AG04449 (cell line): ENCODE data around the gene LTN1.

Experiments used
- CTCF ChIA-PET: fragments of 350-600 bp; formaldehyde crosslinking; extraction: SDS; loops from one replicate; lab custom pipeline; 2021; ENCODE audit warnings: antibody characterized with exemption; lab: Yijun Ruan, JAX
- POLR2A ChIA-PET: fragments of 400-600, 350-600 bp; formaldehyde crosslinking; extraction: SDS; loops from one replicate; lab custom pipeline; 2020; ENCODE audit warnings: antibody characterized with exemption, inconsistent platforms; lab: Yijun Ruan, JAX
- DNase-seq: peaks from one replicate; pipeline ENCODE4 v3.0.0-alpha.2; 2010; ENCODE audit warnings: low read depth, low spot score
- H3K4me3 ChIP-seq: 2 replicates; pipeline ENCODE4 v1.5.1; 2011; ENCODE audit warnings: low read depth, mild to moderate bottlenecking, control low read depth, low read length
- CTCF ChIP-seq: IDR thresholded peaks from one replicate; pipeline ENCODE4 v1.5.1; 2011; ENCODE audit warnings: mild to moderate bottlenecking, moderate library complexity, low read length, control low read depth, inconsistent platforms; ENCODE audit not compliant: insufficient read depth; ENCODE audit errors: missing control alignments

The LTN1 gene

GRCh38 chr21:28960245-28960644, 32.4 kb downstream of the LTN1 start:
- CTCF ChIA-PET = interaction anchor here (0.6 to 1.4 kb wide), 3 partner anchors 21 to 413 kb away, joined by 4 to 6 read pairs (median 4); no protein-coding TSS in a partner anchor
- POLR2A ChIA-PET = no interaction called here
- TF ChIP-seq CTCF = no peak
- DNase-seq = no peak
- H3K4me3 ChIP-seq = no peak overlapping the region

- DNase-seq = no peak
- TF ChIP-seq CTCF = no peak
- ChIA-PET POLR2A (interaction anchor here (0.5 to 1.4 kb wide), 2 partner anchors 43 to 106 kb away, joined by 3 read pairs; no protein-coding TSS in a partner anchor), CTCF (interaction anchor here (1.1 to 1.4 kb wide), 2 partner anchors 20 to 214 kb away, joined by 4 to 6 read pairs; no protein-coding TSS in a partner anchor)
- no peak overlapping the region for H3K4me3 ChIP-seq
These were observed 33.1 kb downstream of the LTN1 start for GRCh38 chr21:28959367-28960099.

DNA sequence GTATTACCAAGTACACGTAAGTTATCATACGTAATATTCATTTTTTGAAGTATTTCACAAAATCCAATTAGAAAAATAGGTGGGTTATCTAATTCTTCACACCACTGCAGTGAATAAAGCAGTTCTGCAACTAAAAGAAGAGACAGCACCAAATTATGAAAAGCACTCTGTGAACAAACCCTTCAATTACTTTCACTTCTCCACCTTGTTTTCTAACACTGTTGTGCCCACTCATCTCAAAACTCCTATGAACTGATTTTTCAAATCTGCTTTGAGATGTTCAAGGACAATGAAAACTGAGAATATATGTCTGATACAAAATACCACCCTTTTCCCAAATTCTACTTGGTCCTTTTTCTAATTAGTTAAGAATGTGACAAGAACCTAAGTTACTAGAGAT, 39.4 kb downstream of the LTN1 start:
- ChIA-PET CTCF (interaction anchor here (1.0 to 1.2 kb wide), 2 partner anchors 10 to 14 kb away, joined by 3 read pairs; no protein-coding TSS in a partner anchor), POLR2A (no interaction called here)
- TF ChIP-seq CTCF = no peak
- DNase-seq = no peak
- no peak overlapping the region for H3K4me3 ChIP-seq

DNA sequence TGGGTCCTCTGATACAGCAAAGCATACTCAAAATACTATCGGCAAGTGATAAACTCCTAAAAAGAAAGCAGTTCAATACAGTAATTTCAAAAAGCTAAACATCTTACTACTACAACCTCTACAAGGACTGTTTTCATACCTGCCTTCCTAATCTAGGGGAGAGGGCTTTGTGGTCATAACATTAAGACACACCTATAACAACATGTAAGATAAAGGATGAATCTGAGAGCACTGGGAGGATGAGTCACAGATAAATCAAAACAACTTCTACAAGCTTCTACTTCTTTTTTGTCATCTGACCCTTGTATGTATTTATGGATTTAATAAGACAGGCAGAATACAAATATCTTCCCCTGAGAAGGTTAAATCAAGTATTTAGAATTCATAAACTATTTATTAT, 40.0 kb downstream of the LTN1 start:
- DNase-seq = no peak
- H3K4me3 ChIP-seq = no peak overlapping the region
- ChIA-PET POLR2A (interaction anchor here (0.7 kb wide), 1 partner anchor 66 kb away, joined by 3 read pairs; the partner anchor contains the start of gene RWDD2B), CTCF (interaction anchor here (0.8 to 1.0 kb wide), 2 partner anchors 13 to 206 kb away, joined by 3 read pairs; no protein-coding TSS in a partner anchor)
- TF ChIP-seq CTCF = no peak

- CTCF ChIA-PET = interaction anchor here (1.0 kb wide), 1 partner anchor 9 kb away, joined by 4 read pairs; no protein-coding TSS in a partner anchor
- no peak for DNase-seq
- H3K4me3 ChIP-seq = no peak overlapping the region
- no peak for TF ChIP-seq CTCF
- POLR2A ChIA-PET = no interaction called here
These were observed 43.4 kb downstream of the LTN1 start for GRCh38 chr21:28949318-28949717.

DNA sequence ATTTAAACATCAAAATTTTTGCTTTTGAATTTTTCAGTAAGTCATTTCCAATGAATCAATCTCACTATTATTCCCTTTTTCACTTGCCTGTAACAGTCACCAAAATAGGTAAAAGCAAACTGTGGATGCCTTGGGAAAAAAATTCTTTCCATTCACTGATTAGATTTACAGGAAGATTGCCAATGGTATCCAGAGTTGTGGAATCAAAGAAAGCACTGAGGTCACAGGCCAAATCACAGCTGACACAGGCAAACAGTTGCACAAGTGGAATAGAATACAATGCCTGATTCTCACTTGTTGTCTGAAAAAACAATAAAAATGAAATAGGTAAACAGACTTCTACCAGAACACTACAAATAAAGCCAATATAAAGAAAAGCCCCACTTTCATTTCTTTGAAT, 48.4 kb downstream of the LTN1 start:
- TF ChIP-seq CTCF = no peak
- H3K4me3 ChIP-seq = no peak overlapping the region

More for the DNA sequence above, 48.4 kb downstream of the LTN1 start:
- DNase-seq = no peak
- CTCF ChIA-PET = interaction anchor here (0.8 to 0.9 kb wide), 2 partner anchors 9 to 198 kb away, joined by 3 to 4 read pairs; no protein-coding TSS in a partner anchor
- POLR2A ChIA-PET = no interaction called here
